Osteoblast (primary cell): ENCODE data around the gene RNF215. TPM values are rescaled to one million over a fixed set of nuclear protein-coding genes. Genes with fewer than 3 reads are reported as not detected.
A peak's percentile ranks its signal among the peaks of the same experiment; 100 is the strongest.

ENCODE experiments used
- DNase-seq: peaks from one replicate; pipeline ENCODE4 v3.0.0; 2011; ENCODE audit warnings: low spot score, mixed read lengths; ENCODE audit not compliant: insufficient read length; ENCODE audit errors: missing footprints
- H2AFZ ChIP-seq: 2 replicates; pipeline ENCODE4 v1.6.0; 2011; ENCODE audit warnings: mild to moderate bottlenecking, low read length
- H3K27ac ChIP-seq: 2 replicates; pipeline ENCODE4 v1.5.1; 2011; ENCODE audit warnings: mild to moderate bottlenecking, low read depth, low read length, moderate library complexity
- H3K27me3 ChIP-seq: 2 replicates; pipeline ENCODE4 v1.6.0; 2012; ENCODE audit warnings: mild to moderate bottlenecking, control low read depth, inconsistent platforms, low read length, moderate library complexity; ENCODE audit not compliant: insufficient read depth
- H3K36me3 ChIP-seq: 2 replicates; pipeline ENCODE4 v1.5.1; 2011; ENCODE audit warnings: mild to moderate bottlenecking, low read length, control low read depth, moderate library complexity; ENCODE audit not compliant: insufficient read depth
- H3K4me1 ChIP-seq: 2 replicates; pipeline ENCODE4 v1.5.1; 2011; ENCODE audit warnings: mild to moderate bottlenecking, low read length, control low read depth, moderate library complexity; ENCODE audit not compliant: insufficient read depth
- H3K4me2 ChIP-seq: 2 replicates; pipeline ENCODE4 v1.6.0; 2011; ENCODE audit warnings: mild to moderate bottlenecking, low read length; ENCODE audit not compliant: insufficient read depth
- H3K4me3 ChIP-seq: fragments of 200-600 bp; sonication (generic); 3 replicates; pipeline ENCODE4 v1.5.1; 2012; ENCODE audit warnings: mild to moderate bottlenecking, low read length, inconsistent platforms; ENCODE audit not compliant: insufficient read depth
- H3K79me2 ChIP-seq: 2 replicates; pipeline ENCODE4 v1.6.0; 2012; ENCODE audit warnings: mild to moderate bottlenecking, low read length, control low read depth, inconsistent platforms; ENCODE audit not compliant: insufficient read depth
- H3K9me3 ChIP-seq: 2 replicates; pipeline ENCODE4 v1.5.1; 2011; ENCODE audit warnings: low read depth, low read length, control low read depth
- H4K20me1 ChIP-seq: 2 replicates; pipeline ENCODE4 v1.6.0; 2012; ENCODE audit warnings: mild to moderate bottlenecking, low read length, control low read depth; ENCODE audit not compliant: insufficient read depth
- total RNA-seq: library from RNA; depleted of rRNA; stranded (reverse); fragments of >200 nt; gene quantifications from 2 replicates; pipeline ENCODE4 v1.2.3, GENCODE V29; 2012
- TF ChIP-seq, protein P1 (sequence below): IDR thresholded peaks from 2 replicates; pipeline ENCODE4 v1.5.1; 2011; ENCODE audit warnings: mild to moderate bottlenecking, low read depth, low read length, moderate library complexity; ENCODE audit errors: extremely low read depth

The RNF215 gene
- 20.6 and 23.6 TPM in 2 replicates for total RNA-seq

DNA sequence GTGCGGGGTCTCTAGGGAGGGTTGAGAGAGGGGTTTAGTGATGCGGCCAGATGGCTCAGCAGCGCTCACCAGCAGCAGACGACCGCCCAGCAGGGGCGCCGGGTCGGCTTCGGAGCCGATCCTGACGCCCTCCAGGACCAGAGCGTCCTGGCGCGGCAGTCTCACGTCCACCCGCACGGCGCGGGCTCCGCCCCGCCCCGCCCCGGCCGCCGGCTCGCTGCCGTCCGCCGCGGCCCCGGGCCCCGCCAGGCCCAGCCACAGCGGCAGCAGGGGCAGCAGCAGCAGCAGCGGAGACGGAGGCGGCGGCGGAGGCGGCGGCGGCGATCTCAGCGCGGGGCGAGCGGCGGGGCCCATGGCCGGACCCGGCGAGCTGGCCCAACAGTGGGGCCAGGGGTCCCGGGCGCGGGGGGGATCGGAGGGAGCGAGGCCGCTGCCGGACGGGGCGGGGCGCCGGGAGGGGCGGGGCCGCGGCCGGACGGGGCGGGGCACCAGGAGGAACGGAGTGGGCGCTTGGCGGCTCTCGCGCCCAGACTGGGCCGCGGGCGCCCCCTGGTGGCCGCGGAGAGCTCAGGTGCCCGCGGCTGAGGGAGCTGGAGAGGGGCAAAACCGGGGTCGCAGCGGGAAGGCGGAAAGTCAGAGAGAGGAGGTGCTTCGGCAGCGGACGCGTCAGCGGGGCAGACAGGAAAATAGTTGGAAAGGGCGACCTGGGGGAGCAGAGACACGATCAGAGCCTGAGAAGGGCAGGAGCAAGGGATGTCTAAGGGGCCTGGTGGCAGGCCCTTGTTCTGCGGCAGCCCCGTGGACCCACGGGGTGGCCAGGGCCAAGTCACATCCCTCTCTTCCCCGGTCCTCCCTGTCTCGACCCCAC lies at the start of gene RNF215:
Gene RNF215, minus strand, starts transcription at position 452 of the 868 bp plus-strand sequence. Its CDS starts 98 bp downstream, at position 354.
- peaks cover 13% of the 10 kb centered on the region for H3K36me3 ChIP-seq
- H3K27ac ChIP-seq, result no peak within 1 kb of the TSS

DNA sequence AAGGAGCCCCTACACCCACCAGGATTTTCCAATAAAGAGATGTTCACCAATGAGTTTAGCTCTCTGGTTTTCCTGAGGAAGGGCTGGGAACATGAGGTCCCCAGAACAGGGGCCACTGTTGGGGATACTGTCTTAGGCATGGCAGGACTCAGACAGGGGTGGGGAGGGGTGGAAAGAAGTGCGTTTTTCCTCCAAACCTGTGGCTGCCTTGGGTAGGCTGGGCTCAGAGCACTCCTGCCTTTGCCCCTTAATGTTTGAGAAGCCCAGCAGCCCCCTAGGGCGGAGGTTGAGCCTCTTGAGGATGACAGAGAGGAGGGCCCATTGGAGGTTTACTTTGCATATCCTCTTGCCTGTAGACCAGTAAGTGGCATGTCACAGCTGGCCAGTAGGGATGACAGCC lies 49.0 kb upstream of the RNF215 start:
- H4K20me1 ChIP-seq, result no peaks in the 10 kb centered on the region
- H3K4me2 ChIP-seq, result no peak overlapping the region
- TF ChIP-seq, protein P1, sequence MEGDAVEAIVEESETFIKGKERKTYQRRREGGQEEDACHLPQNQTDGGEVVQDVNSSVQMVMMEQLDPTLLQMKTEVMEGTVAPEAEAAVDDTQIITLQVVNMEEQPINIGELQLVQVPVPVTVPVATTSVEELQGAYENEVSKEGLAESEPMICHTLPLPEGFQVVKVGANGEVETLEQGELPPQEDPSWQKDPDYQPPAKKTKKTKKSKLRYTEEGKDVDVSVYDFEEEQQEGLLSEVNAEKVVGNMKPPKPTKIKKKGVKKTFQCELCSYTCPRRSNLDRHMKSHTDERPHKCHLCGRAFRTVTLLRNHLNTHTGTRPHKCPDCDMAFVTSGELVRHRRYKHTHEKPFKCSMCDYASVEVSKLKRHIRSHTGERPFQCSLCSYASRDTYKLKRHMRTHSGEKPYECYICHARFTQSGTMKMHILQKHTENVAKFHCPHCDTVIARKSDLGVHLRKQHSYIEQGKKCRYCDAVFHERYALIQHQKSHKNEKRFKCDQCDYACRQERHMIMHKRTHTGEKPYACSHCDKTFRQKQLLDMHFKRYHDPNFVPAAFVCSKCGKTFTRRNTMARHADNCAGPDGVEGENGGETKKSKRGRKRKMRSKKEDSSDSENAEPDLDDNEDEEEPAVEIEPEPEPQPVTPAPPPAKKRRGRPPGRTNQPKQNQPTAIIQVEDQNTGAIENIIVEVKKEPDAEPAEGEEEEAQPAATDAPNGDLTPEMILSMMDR, result no peak
- H3K4me1 ChIP-seq, result no peaks in the 10 kb centered on the region
- no peaks in the 10 kb centered on the region for H3K9me3 ChIP-seq
- H3K79me2 ChIP-seq, result no peaks in the 10 kb centered on the region
- H3K4me3 ChIP-seq, result no peak overlapping the region
- no peak for DNase-seq
- H3K36me3 ChIP-seq, result no peaks in the 10 kb centered on the region
- no peak overlapping the region for H3K27ac ChIP-seq
- H2AFZ ChIP-seq, result no peak overlapping the region
- peaks cover 8% of the 10 kb centered on the region for H3K27me3 ChIP-seq

More for the DNA sequence above, at the start of gene RNF215:
- Histone ChIP-seq H3K9me3 (no peaks in the 10 kb centered on the region), H2AFZ (peak within 1 kb of the TSS; percentile 95), H3K4me3 (peak within 1 kb of the TSS; percentile 79), H3K79me2 (peaks cover 8% of the 10 kb centered on the region), H3K27me3 (no peaks in the 10 kb centered on the region), H3K4me1 (peaks cover 12% of the 10 kb centered on the region), H3K4me2 (peak within 1 kb of the TSS; percentile 86), H4K20me1 (no peaks in the 10 kb centered on the region)
- peak; percentile 100 for DNase-seq
- TF ChIP-seq, protein P1, result peak; percentile 63

DNA sequence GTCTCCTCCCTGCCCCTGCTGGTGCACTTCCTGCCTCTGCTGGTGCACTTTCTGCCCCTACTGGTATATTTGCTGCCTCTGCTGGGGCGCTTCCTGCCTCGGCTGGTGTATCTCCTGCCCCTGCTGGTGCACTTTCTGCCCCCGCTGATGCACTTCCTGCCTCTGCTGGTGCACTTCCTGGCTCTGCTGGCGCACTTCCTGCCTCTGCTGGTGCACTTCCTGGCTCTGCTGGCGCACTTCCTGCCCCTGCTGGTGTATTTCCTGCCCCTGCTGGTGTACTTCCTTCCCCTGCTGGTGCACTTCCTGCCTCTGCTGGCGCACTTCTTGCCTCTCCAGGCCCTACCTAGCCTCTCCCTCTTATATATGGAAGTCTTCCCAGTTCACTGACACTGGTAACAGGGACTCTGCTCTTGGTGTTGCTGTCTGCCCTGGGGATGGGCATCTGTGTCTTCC lies 48.5 kb upstream of the RNF215 start:
- Histone ChIP-seq H3K4me3 (no peak overlapping the region), H3K4me2 (no peak overlapping the region), H3K27ac (no peak overlapping the region), H2AFZ (peak overlapping the region; percentile 39), H3K9me3 (no peaks in the 10 kb centered on the region), H3K36me3 (no peaks in the 10 kb centered on the region), H3K4me1 (no peaks in the 10 kb centered on the region), H3K27me3 (peaks cover 4% of the 10 kb centered on the region), H4K20me1 (no peaks in the 10 kb centered on the region), H3K79me2 (no peaks in the 10 kb centered on the region)
- DNase-seq, result no peak
- TF ChIP-seq, protein P1, result no peak

DNA sequence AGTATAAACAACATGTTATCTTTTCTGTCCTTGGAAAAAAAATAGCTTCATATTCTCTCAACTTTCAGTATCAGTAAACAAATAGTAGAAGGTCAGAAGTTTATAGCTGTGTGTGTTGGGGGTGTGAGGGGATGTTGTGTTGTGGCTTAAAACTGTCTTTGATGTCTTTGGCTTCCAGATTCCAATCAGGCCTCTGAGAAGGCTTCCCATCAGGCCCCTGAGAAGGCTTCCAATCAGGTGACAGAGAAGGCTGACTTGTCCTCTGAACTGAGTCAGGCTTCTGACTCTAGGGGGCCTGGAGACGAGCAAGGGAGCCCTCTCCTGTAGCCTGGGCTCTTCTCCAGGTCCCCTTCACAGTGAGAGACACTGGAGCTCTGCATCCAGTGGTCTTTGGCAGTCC lies 47.6 kb upstream of the RNF215 start:
- Histone ChIP-seq H3K9me3 (no peaks in the 10 kb centered on the region), H2AFZ (peak overlapping the region; percentile 39), H3K36me3 (no peaks in the 10 kb centered on the region), H3K4me2 (no peak overlapping the region), H3K4me1 (no peaks in the 10 kb centered on the region), H3K79me2 (no peaks in the 10 kb centered on the region), H3K4me3 (no peak overlapping the region), H3K27me3 (peaks cover 4% of the 10 kb centered on the region), H3K27ac (no peak overlapping the region), H4K20me1 (no peaks in the 10 kb centered on the region)
- TF ChIP-seq, protein P1, result no peak
- no peak for DNase-seq
